Activated gamma-delta T cell treated with anti-CD3 and anti-CD28 coated beads, Interleukin-2, amount 50 U/mL, for 16 hours (primary cell): ENCODE results near the gene GFY.
A peak's percentile ranks its signal among the peaks of the same experiment; 100 is the strongest.

ENCODE experiments used
- DNase-seq: peaks from one replicate; pipeline ENCODE4 v3.0.0-alpha.2; 2020; ENCODE audit warnings: low read depth

GFY gene

GRCh38 chr19:49425178-49425577 is at the start of gene GFY:
Gene GFY, plus strand, starts transcription at chr19:49425388. Its CDS starts 1,043 bp downstream, at chr19:49426431.
- no peak for DNase-seq

DNA sequence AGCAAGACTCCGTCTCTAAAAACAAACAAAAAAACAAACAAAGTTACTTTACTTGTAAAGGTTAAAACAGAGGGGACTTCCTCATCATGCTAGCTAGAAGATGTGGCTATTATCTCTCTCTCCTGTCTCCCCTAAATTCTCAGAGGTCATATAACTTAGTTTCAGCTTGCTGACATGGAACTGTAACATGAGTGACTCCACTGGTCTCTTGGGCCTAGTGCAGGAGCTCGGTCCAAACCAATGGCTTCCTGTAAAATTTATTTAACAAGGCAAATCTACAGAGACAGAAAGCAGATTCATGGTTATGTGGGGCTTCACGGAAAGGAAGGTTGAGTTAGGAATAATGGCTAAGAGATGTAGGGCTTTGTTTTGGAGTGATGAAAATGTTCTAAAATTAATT is 46.7 kb upstream of the GFY start:
- no peak for DNase-seq

DNA sequence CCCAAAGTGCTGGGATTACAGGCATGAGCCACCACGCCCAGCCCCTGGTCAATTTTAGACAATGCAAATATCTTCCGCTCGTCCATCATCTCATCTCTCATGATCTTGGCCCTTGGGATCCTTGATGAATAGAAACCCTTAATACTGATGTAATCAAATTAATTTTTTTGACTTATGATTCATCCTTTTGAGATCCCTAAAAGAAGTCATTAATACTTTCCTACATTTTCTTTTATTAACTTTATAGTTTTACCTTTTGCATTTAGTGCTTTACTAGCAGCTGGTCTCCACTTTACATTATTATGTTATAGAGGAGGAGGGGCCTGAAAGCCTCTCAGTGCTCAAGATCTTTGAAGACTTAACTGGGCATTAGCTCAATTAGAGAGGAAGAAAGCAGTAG is 44.8 kb upstream of the GFY start:
- no peak for DNase-seq

DNA sequence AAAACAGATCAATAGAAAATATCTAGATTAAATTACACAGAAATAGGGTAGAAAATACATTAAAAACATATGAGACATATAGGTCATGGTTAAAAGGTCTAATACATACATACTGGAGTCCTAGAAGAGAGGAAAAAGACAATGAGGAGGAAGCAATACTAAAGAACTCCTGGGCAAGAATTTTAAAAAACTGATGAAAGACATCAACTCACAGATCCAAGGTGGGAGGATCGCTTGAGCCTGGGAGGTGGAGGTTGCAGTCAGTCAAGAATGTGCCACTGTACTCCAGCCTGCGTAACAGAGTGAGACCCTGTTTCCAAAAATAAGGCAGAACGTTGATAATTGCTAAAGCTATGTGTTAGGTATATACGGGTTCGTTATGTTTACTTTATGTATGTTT is 42.5 kb upstream of the GFY start:
- DNase-seq = no peak

- DNase-seq = no peak
Measured at GRCh38 chr19:49383599-49383998, 41.6 kb upstream of the GFY start.

DNA sequence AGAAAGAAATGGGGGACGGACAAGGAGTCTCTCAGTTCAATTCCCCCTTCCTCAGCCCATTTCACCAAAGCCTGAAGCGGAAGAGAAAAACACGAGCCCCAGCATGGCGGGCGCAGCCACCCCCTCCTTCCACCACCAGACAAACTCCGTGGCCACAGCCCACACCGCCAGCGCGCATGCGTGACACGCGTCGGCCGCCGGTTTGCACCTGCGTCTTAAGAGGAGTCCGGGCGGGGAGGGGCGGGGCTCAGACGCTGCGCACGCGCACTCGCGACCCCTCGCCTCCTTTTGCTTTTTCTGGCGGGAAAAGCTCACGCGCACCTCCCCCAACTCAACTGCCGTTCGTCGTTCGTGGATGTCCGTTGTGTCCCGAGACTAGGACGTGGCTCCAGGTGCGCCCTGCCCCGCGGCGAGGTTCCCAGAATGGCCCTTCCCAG is 37.2 kb upstream of the GFY start, which contains the start of gene KASH5:
Gene KASH5 (plus strand): TSS at position 314 of the 437 bp plus-strand sequence. CDS start 2,635 bp downstream, outside the sequence.
- DNase-seq = peak; percentile 72

- DNase-seq = no peak
Measured at GRCh38 chr19:49389406-49389805, 35.8 kb upstream of the GFY start.

- no peak for DNase-seq
Measured at GRCh38 chr19:49390131-49390928, 34.9 kb upstream of the GFY start.

DNA sequence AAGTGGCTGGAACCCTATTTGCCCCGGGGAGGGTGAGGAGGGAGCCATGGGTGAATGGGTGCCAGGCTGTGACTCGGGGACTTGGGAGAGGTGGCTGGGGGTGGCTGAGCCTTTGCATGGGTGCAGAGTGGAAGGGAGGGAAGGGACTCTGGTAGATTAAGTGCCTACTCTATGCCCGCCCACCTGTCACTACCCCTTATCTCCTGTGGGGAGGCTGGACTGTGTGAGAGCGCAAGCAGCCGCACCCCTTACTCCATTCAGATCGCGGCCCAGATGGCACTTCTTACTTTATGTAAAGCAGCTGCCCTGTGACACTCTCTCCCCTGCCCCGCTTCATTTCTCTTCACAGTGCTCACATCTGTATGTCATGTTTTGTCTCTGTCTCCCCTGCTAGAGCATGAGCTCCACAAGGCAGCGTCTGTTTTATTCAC is 34.2 kb upstream of the GFY start:
- DNase-seq = no peak

DNA sequence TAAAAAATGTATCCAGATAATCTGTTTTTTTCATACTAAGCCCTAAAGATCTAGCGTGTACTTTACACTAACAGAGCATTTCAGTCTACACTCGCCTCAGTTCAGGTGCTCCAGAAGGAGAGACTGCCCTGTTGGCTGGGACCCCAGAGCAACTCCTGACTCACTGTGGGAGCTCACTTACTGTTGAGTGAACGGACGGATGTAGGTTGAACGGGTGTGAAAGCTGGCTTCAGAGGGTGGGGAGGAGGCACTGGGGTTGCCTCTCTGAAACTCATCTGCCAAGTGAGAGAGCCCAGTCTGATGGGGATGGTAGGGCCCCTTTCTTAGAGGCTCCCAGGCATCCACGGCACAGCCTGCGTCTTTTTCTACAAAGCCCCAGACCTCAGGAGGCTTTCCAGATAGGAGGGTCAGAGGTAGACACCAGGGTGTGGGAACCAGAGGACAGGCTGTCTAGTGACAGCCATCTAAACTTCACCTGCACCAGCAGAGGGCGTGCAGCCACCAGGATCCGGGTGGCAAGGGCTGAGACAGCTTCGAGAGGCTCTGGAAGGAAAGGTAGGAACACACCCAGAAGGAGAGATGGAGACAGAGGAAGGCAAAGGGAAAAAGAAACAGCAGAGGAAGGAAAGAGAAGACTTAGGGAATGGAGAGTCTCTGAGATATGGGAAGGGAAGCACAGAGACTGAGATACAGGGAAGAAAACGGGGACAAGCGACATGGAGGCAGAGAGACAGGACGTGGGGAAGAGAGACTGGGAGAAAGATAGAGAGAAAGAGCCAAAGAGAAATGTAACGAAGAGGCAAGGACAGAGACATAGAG is 33.4 kb upstream of the GFY start:
- DNase-seq = peak; percentile 67

GRCh38 chr19:49393881-49394280 is 31.3 kb upstream of the GFY start:
- DNase-seq = no peak

DNA sequence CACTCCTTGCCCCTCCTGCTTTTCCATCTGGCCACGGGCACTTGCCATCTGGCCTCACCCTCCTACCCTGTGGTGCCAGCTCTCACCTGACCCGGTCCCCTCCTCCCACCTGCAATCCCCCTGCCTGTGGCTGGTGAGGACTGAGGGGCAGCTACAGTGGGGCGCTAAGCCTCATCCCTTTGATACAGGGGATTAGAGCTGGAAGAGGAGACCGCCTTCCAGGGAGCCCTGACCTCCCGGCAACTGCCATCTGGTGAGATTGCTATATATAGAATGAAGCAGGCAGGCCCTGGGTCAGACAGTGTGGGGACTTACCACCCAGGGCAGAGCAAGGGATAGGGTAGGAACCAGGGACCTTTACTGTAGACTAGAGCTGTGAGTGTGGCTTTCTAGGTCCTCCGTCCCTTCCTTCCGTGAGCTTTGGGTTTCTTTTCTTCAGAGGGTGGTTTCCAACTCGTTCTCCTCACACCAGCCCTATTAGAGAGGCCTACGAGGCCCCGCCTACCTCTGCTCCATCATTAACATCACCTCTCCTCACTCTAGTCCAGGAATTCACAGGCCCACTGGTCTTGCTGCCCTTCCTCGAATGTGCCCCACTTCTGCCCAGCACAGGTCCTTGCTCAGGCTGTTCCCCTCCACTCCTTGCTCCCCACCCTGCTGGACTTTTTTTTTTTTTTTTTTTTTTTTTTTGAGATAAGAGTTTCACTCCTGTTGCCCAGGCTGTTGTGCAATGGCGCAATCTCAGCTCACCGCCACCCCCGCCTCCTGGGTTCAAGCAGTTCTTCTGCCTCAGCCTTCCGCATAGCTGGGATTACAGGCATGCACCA is 29.4 kb upstream of the GFY start:
- no peak for DNase-seq

GRCh38 chr19:49396738-49397505 is 28.3 kb upstream of the GFY start:
- DNase-seq = no peak

DNA sequence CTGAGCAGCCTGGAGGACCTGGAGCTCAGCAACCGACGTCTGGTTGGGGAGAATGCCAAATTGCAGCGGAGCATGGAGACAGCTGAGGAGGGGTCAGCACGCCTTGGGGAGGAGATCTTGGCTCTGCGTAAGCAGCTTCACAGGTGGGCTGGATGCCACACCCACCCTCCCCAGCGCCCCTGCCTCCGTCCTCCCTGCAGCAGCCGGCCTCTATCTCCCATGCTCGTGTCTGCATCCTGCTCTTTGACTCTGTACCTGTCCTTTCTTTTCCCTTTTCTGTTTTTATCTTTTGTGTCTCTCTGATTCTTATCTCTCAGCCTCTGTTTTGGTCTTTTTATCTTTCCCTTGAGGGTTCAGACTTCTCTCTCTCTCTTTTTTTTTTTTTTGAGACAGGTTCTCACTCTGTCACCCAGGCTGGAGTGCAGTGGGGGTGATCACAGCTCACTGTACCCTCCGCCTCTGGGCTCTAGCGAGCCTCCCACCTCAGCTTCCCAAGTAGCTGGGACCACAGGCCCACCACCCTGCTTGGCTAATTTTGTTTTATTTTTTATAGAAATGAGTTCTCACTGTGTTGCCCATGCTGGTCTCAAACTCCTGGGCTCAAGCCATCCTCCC is 27.1 kb upstream of the GFY start:
- no peak for DNase-seq

- DNase-seq = no peak
Measured at GRCh38 chr19:49398931-49399330, 26.3 kb upstream of the GFY start.

- no peak for DNase-seq
Measured at GRCh38 chr19:49400029-49400428, 25.2 kb upstream of the GFY start.

DNA sequence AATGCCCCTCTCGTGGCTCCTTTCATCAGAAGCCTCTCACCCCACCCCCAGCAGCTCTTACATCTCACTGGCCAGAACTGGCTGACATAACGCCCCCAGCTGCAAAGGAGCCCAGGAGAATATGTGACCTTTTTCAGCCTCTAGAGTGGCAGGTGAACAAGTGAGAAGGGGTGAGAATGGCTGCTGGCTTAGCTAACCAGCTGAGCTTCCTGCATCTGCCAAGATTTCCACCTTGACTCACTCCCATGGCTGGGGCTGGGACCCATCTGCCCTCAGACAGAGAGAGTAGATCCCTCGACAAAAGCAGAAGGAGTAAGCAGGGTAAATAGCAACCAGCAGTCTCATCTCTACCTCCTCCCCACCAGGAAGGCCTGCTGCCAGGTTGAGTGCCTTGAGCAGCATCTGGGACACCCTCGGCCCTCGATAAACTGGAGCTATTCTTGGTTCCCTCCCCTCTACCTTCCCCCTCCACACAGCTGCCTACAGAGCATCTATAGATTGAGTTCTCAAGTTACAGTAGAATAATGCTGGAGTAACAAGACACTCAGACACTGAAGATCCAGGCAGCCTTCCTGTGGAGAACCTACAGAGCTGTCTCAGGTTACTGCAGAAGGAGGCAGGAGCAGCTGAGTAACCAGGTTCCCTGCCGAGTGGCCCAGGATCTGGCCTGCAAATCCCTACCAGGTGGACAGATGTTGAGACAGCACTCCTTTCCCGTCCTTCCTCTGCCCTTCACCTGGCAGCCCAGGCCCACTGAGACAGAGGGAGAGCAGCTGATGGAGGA is 21.6 kb upstream of the GFY start:
- no peak for DNase-seq

DNA sequence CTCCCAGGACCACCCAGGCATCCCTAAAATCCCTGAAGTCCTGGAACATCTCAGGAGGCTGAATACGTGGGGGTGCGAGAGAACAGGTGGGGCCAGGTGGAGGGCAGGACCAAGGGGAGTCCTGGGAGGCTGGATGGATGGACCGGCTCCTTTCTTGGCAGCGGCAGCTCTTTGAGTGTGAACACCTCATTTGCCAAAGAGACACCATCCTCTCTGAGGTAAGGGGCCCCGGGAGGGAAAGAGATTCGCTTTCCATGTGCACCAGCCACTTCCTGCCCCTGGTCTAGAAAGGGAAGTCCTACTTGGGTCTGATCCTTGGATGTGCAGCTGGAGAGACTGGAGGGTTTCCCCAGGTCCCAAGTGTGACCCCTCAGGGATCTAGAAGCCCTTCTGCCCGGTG is 18.1 kb upstream of the GFY start:
- DNase-seq = no peak

GRCh38 chr19:49407482-49408015 is 17.6 kb upstream of the GFY start:
- DNase-seq = no peak
